Measurements from ENCODE around the gene ERICH3. TPM values are rescaled to one million over a fixed set of nuclear protein-coding genes. Genes with fewer than 3 reads are reported as not detected.

Gene ERICH3
- polyA plus RNA-seq, 1 donor from 2014 or later: 0.27 TPM

DNA sequence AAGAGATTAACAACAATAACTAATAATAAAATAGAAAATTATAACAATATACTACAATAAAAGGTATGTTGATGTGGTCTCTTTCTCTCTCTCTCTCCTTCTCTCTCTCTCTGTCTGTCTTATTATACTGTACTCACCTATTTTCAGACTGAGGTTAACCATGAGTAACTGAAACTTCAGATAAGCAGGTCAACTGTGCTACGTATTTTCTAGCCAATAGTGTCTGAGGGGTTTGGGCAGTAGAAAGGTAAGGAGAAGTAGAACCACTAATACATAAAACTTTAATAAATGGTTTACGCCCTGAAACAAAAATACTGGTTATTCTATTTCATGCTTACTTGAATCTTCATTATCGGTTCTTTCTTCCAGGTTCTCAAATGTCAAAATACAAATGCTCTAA, 90.2 kb downstream of the ERICH3 start:
- Histone ChIP-seq H4K20me1 (ENCODE audit: insufficient read depth) (no peaks in the 10 kb centered on the region), H3K27me3 (ENCODE audit: insufficient read depth, low read depth, low read length) (no peaks in the 10 kb centered on the region), H3K9me2 (ENCODE audit: insufficient read depth, low read length) (no peaks in the 10 kb centered on the region), H3K36me3 (ENCODE audit: insufficient read depth, low read length) (no peaks in the 10 kb centered on the region), H2AFZ (ENCODE audit: low read depth, low read length) (no peak overlapping the region), H3K4me2 (ENCODE audit: low read length) (no peak overlapping the region), H3K79me2 (replicated peaks; ENCODE audit: insufficient read depth, low read length) (no peaks in the 10 kb centered on the region), H3K4me3 (ENCODE audit: low read length) (no peak overlapping the region), H3K9ac (ENCODE audit: low read length) (no peak overlapping the region), H3K9me3 (ENCODE audit: low read length) (no peaks in the 10 kb centered on the region), H3K27ac (ENCODE audit: low read length) (no peak overlapping the region), H3F3A (ENCODE audit: insufficient read depth, low read length, poor library complexity, severe bottlenecking) (no peaks in the 10 kb centered on the region)
- TF ChIP-seq RAD21 (conservative IDR thresholded peaks at IDR 0.05) (no peak), POLR2AphosphoS5 (IDR thresholded peaks at IDR 0.05) (no peak), SMC3 (conservative IDR thresholded peaks at IDR 0.05; ENCODE audit: poor library complexity) (no peak), EP300 (conservative IDR thresholded peaks at IDR 0.05; ENCODE audit: poor library complexity, severe bottlenecking) (no peak), EZH2 (IDR thresholded peaks at IDR 0.05; ENCODE audit: borderline replicate concordance, insufficient read depth, low read length, poor library complexity, severe bottlenecking) (no peak), TAF1 (IDR thresholded peaks at IDR 0.05; ENCODE audit: low read depth) (no peak), MXI1 (conservative IDR thresholded peaks at IDR 0.05; ENCODE audit: poor library complexity, severe bottlenecking) (no peak)
- TF ChIP-seq, protein P1, sequence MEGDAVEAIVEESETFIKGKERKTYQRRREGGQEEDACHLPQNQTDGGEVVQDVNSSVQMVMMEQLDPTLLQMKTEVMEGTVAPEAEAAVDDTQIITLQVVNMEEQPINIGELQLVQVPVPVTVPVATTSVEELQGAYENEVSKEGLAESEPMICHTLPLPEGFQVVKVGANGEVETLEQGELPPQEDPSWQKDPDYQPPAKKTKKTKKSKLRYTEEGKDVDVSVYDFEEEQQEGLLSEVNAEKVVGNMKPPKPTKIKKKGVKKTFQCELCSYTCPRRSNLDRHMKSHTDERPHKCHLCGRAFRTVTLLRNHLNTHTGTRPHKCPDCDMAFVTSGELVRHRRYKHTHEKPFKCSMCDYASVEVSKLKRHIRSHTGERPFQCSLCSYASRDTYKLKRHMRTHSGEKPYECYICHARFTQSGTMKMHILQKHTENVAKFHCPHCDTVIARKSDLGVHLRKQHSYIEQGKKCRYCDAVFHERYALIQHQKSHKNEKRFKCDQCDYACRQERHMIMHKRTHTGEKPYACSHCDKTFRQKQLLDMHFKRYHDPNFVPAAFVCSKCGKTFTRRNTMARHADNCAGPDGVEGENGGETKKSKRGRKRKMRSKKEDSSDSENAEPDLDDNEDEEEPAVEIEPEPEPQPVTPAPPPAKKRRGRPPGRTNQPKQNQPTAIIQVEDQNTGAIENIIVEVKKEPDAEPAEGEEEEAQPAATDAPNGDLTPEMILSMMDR (IDR thresholded peaks at IDR 0.05; ENCODE audit: poor library complexity, severe bottlenecking): no peak
- TF ChIP-seq, protein P2, sequence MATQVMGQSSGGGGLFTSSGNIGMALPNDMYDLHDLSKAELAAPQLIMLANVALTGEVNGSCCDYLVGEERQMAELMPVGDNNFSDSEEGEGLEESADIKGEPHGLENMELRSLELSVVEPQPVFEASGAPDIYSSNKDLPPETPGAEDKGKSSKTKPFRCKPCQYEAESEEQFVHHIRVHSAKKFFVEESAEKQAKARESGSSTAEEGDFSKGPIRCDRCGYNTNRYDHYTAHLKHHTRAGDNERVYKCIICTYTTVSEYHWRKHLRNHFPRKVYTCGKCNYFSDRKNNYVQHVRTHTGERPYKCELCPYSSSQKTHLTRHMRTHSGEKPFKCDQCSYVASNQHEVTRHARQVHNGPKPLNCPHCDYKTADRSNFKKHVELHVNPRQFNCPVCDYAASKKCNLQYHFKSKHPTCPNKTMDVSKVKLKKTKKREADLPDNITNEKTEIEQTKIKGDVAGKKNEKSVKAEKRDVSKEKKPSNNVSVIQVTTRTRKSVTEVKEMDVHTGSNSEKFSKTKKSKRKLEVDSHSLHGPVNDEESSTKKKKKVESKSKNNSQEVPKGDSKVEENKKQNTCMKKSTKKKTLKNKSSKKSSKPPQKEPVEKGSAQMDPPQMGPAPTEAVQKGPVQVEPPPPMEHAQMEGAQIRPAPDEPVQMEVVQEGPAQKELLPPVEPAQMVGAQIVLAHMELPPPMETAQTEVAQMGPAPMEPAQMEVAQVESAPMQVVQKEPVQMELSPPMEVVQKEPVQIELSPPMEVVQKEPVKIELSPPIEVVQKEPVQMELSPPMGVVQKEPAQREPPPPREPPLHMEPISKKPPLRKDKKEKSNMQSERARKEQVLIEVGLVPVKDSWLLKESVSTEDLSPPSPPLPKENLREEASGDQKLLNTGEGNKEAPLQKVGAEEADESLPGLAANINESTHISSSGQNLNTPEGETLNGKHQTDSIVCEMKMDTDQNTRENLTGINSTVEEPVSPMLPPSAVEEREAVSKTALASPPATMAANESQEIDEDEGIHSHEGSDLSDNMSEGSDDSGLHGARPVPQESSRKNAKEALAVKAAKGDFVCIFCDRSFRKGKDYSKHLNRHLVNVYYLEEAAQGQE (IDR thresholded peaks at IDR 0.05; ENCODE audit: borderline replicate concordance): no peak

DNA sequence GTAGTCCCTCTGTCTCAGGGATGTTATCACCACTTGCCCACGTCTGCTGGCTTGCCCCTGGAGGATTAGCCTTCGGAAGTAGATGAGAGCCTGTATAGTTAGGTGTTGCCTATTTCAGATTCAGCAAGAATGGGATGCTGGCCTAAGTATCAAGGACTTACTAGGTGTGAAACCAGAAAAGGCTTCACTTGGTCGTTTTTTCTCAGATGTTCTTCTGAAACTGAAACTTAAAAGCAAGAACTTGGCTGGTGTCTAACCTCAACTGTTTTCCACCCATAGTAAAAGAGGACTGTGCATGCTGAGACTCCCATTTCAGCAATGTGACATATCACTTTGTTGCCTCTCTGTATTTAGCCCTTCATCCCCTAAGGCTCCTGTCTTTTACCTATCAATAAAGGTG, 94.2 kb downstream of the ERICH3 start:
- Histone ChIP-seq H3K36me3 (ENCODE audit: insufficient read depth, low read length) (no peaks in the 10 kb centered on the region), H3K9me2 (ENCODE audit: insufficient read depth, low read length) (no peaks in the 10 kb centered on the region), H3K4me3 (ENCODE audit: low read length) (no peak overlapping the region), H3F3A (ENCODE audit: insufficient read depth, low read length, poor library complexity, severe bottlenecking) (no peaks in the 10 kb centered on the region), H3K9ac (ENCODE audit: low read length) (no peak overlapping the region), H3K9me3 (ENCODE audit: low read length) (no peaks in the 10 kb centered on the region), H3K79me2 (replicated peaks; ENCODE audit: insufficient read depth, low read length) (no peaks in the 10 kb centered on the region), H3K4me2 (ENCODE audit: low read length) (no peak overlapping the region), H3K27me3 (ENCODE audit: insufficient read depth, low read depth, low read length) (no peaks in the 10 kb centered on the region), H4K20me1 (ENCODE audit: insufficient read depth) (no peaks in the 10 kb centered on the region), H3K27ac (ENCODE audit: low read length) (no peak overlapping the region), H2AFZ (ENCODE audit: low read depth, low read length) (no peak overlapping the region)
- TF ChIP-seq SMC3 (conservative IDR thresholded peaks at IDR 0.05; ENCODE audit: poor library complexity) (no peak), POLR2AphosphoS5 (IDR thresholded peaks at IDR 0.05) (no peak), RAD21 (conservative IDR thresholded peaks at IDR 0.05) (no peak), EZH2 (IDR thresholded peaks at IDR 0.05; ENCODE audit: borderline replicate concordance, insufficient read depth, low read length, poor library complexity, severe bottlenecking) (no peak), TAF1 (IDR thresholded peaks at IDR 0.05; ENCODE audit: low read depth) (no peak), EP300 (conservative IDR thresholded peaks at IDR 0.05; ENCODE audit: poor library complexity, severe bottlenecking) (no peak), MXI1 (conservative IDR thresholded peaks at IDR 0.05; ENCODE audit: poor library complexity, severe bottlenecking) (no peak)
- TF ChIP-seq, protein P1 (IDR thresholded peaks at IDR 0.05; ENCODE audit: poor library complexity, severe bottlenecking): no peak
- TF ChIP-seq, protein P2 (IDR thresholded peaks at IDR 0.05; ENCODE audit: borderline replicate concordance): no peak

Data from neural cell (in vitro differentiated cells).